AG04449 (cell line): Measurements from ENCODE around the gene CASTOR1.

ENCODE experiments used
- CTCF ChIA-PET: fragments of 350-600 bp; formaldehyde crosslinking; extraction: SDS; loops from one replicate; lab custom pipeline; 2021; ENCODE audit warnings: antibody characterized with exemption; lab: Yijun Ruan, JAX
- POLR2A ChIA-PET: fragments of 400-600, 350-600 bp; formaldehyde crosslinking; extraction: SDS; loops from one replicate; lab custom pipeline; 2020; ENCODE audit warnings: antibody characterized with exemption, inconsistent platforms; lab: Yijun Ruan, JAX
- DNase-seq: peaks from one replicate; pipeline ENCODE4 v3.0.0-alpha.2; 2010; ENCODE audit warnings: low read depth, low spot score
- H3K4me3 ChIP-seq: 2 replicates; pipeline ENCODE4 v1.5.1; 2011; ENCODE audit warnings: low read depth, mild to moderate bottlenecking, control low read depth, low read length
- CTCF ChIP-seq: IDR thresholded peaks from one replicate; pipeline ENCODE4 v1.5.1; 2011; ENCODE audit warnings: mild to moderate bottlenecking, moderate library complexity, low read length, control low read depth, inconsistent platforms; ENCODE audit not compliant: insufficient read depth; ENCODE audit errors: missing control alignments

Gene CASTOR1

GRCh38 chr22:30283342-30283741 lies 6.0 kb downstream of the CASTOR1 start:
- no peak for TF ChIP-seq CTCF
- POLR2A ChIA-PET = no interaction called here
- CTCF ChIA-PET = interaction anchor here (1.0 to 1.7 kb wide), 5 partner anchors 20 to 175 kb away, joined by 3 to 11 read pairs (median 4); no protein-coding TSS in a partner anchor
- H3K4me3 ChIP-seq = no peak overlapping the region
- no peak for DNase-seq

DNA sequence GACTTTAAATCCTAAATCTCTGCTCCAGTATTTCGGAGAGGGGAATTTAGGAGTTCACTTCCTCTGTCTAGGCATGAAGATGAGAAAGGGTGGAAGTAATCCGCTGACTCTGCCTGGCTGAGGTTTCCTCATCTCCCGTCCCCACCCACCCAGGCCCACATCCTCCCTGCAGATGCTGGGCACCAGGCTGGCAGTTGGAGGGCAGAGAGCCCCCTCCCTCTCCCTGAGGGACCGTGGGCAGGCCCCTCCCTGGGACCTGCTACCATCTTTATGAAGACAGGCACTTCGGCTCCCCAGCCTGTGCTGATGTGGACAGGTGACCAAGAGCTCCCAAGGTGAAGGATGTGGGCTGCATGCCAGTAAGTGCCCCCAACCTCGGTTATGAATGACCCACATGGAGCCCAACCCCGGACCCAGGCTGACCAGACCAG lies 6.7 kb downstream of the CASTOR1 start:
- TF ChIP-seq CTCF = no peak
- CTCF ChIA-PET = interaction anchor here (1.3 to 1.7 kb wide), 4 partner anchors 19 to 175 kb away, joined by 4 to 11 read pairs (median 8); no protein-coding TSS in a partner anchor
- POLR2A ChIA-PET = no interaction called here
- DNase-seq = no peak
- H3K4me3 ChIP-seq = no peak overlapping the region

- no peak overlapping the region for H3K4me3 ChIP-seq
- DNase-seq = no peak
- no peak for TF ChIP-seq CTCF
- ChIA-PET CTCF (interaction anchor here (1.0 to 7.5 kb wide), 9 partner anchors 7 to 204 kb away, joined by 3 to 77 read pairs (median 6); partner anchors contain the start of gene CASTOR1), POLR2A (interaction anchor here (1.0 kb wide), 1 partner anchor 46 kb away, joined by 3 read pairs; the partner anchor contains the start of gene TBC1D10A)
Measured at GRCh38 chr22:30280505-30280904, 8.8 kb downstream of the CASTOR1 start.

- H3K4me3 ChIP-seq = no peak overlapping the region
- no peak for TF ChIP-seq CTCF
- DNase-seq = no peak
- CTCF ChIA-PET = interaction anchor here (1.0 to 7.5 kb wide), 8 partner anchors 8 to 205 kb away, joined by 4 to 77 read pairs (median 8); partner anchors contain the start of gene CASTOR1
- POLR2A ChIA-PET = interaction anchor here (0.6 kb wide), 2 partner anchors 49 to 66 kb away, joined by 3 read pairs; no protein-coding TSS in a partner anchor
Measured at GRCh38 chr22:30279932-30280331, 9.4 kb downstream of the CASTOR1 start.

GRCh38 chr22:30279046-30279788 lies 10.1 kb downstream of the CASTOR1 start:
- no peak for TF ChIP-seq CTCF
- POLR2A ChIA-PET = interaction anchor here (0.6 kb wide), 2 partner anchors 50 to 67 kb away, joined by 3 read pairs; no protein-coding TSS in a partner anchor
- H3K4me3 ChIP-seq = no peak overlapping the region
- DNase-seq = no peak
- CTCF ChIA-PET = interaction anchor here (1.2 to 7.5 kb wide), 7 partner anchors 8 to 206 kb away, joined by 4 to 77 read pairs (median 9); partner anchors contain the start of gene CASTOR1
